Retina (tissue), 1 donor: Measurements from ENCODE around the gene BMERB1.
"Not testable (repeated sequence)": the region's sequence is repeated elsewhere in the genome, so short reads cannot be mapped to it uniquely, and the experiment has no call there.

Experiments
- DNase-seq: peaks from one replicate; pipeline ENCODE4 v3.0.0-alpha.2; 2016

Gene BMERB1

GRCh38 chr16:15570666-15571065 is 136.3 kb downstream of the BMERB1 start:
- not testable (repeated sequence) for DNase-seq

DNA sequence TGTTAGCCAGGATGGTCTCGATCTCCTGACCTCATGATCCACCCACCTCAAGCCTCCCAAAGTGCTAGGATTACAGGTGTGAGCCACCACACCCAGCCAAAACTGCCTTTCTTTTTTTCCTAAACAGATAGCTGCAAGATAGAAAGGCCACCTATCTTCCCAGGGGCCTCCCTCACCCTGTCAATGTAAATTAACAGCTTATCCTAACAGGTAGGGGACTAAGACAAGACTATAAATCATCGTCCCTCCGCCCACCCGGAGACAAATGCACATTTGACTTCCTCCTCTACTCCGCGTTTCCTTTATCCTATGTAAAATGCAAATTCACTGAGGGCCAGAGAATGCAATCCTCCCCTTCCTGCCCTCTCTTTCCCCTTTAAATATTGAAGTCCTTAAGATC is 137.2 kb downstream of the BMERB1 start:
- DNase-seq: no peak

DNA sequence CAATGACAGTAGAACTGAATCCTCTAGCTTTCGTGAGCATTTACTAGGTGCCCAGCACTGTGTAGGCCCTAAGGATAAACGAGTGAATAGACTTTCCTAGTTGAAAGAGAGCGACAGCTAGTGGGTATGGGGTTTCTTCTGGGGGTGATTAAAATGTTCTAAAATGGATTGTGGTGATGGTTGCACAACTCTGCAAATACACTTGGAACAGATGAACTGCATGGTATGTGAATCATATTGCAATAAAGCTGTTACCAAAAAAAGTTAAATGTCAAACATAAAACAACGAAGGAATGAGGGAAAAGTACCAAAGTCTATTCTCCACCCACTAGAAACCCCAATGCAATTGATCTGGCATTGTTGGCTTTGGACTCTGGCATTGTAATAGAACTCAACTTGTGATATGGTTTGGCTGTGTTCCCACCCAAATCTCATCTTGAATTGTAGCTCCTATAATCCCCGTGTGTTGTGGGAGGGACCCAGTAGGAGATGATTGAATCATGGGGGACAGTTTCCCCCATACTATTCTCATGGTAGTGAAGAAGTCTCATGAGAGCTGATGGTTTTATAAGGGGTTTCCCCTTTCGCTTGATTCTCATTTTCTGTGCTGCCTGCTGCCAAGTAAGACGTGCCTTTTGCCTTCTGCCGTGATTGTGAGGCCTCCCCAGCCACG is 138.1 kb downstream of the BMERB1 start:
- no peak for DNase-seq

DNA sequence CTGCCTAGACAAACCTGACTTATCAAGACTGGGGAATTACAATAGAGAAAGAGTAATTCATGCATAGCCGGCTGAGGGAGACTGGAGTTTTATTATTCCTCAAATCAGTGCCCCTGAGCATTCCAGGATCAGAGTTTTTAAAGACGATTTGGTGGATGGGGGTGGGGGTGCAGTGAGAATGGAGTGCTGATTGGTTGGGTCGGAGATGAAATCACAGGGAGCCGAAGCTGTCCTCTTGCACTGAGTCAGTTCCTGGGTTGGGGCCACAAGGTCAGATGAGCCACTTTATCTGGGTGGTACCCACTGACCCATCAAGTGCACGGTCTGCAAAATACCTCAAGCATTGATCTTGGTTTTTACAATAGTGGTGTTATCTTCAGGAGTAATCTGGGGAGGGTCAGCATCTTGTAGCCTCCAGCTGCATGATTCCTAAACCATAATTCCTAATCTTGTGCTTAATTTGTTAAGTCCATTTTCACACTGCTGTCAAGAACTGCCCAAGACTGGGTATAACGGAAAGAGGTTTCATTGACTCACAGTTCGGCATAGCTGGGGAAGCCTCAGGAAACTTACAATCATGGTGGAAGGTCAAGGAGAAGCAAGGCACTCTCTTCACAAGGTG is 139.0 kb downstream of the BMERB1 start:
- DNase-seq: no peak

- DNase-seq: not testable (repeated sequence)
Measured at GRCh38 chr16:15573896-15574613, 139.7 kb downstream of the BMERB1 start.

- no peak for DNase-seq
Measured at GRCh38 chr16:15574614-15574948, 140.2 kb downstream of the BMERB1 start.

GRCh38 chr16:15575293-15576049 is 141.1 kb downstream of the BMERB1 start:
- no peak for DNase-seq

DNA sequence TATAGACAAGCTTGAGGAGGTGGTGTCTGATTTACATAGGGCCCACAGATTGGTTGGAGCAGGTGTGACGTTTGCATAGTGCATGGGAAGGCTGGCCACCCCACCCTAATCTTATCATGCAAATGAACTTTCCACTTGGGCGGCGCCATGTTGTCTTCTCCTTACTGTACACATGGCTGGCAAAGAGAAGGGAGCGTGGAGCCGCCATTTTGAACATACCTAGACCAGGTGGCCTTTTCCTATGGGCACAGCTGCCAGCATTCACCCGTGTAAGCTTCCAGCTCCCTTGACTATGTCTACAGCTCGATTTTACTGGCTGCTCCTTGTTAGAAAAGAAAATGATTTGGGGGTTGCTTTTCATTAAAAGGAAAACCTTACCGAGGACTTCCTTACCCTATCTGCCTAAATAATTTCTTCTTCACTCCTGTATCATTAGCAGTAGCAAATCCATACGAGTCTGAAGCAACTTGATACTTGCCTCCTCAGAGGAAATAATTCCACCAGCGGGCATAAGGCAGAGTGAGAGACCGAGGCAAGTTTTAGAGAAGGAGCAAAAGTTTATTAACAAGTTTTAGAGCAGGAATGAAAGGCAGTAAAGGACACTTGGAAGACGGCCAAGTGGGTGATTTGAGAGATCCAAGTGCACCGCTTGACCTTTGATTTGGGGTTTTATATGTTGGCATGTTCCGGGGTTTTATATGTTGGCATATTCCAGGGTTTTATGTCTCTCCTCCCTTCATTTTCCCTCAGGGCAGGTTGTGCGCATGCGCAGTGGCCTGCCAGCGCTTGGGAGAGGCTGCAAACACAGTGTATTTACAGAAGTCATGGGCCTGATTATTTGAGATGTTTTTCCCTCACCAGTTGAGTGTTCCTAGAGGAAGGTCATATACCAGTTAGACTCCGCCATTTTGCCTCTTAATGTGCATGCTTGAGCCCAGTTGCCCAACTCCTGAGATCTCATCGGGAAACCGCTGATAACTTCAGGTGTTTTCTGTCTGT is 142.9 kb downstream of the BMERB1 start:
- DNase-seq: no peak

GRCh38 chr16:15578824-15579223 is 144.4 kb downstream of the BMERB1 start:
- no peak for DNase-seq

- no peak for DNase-seq
Measured at GRCh38 chr16:15581127-15581815, 146.9 kb downstream of the BMERB1 start.

DNA sequence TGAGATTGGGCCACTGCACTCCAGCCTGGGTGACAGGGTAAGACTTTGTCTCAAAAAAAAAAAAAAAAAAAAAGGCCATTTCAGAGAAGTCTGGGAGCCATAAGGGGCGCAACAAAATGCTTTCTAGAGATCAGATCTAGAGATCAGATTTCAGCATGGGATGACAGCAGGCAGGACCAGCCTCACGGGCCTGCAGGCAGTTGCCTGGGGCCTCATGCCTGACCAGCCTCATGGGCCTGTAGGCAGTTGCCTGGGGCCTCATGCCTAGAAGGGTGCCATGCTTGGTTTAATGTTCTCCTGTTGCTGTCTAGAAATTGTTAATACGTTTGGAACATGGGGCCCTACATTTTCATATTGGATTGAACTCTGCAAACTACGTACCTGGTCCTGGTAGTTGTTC is 149.1 kb downstream of the BMERB1 start:
- no peak for DNase-seq

DNA sequence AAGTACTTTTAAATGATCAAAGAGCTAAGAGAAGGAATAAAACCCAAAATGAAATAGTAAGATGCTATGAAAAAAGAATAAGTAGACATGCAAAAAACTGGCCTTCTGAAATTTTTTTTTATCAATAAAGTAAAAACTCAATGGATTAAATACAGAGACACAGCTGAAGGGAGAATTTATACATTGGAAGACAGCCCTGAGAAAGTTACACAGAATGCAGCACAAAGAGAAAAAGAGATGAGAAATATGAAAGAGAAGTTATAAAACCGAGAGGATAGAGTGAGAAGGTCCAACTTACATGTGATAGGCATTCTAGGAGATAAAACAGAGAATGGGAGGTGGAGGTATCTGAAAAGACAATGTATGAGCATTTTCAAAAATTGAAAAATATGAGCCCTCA is 151.6 kb downstream of the BMERB1 start:
- DNase-seq: no peak

- no peak for DNase-seq
Measured at GRCh38 chr16:15586716-15587115, 152.3 kb downstream of the BMERB1 start.

DNA sequence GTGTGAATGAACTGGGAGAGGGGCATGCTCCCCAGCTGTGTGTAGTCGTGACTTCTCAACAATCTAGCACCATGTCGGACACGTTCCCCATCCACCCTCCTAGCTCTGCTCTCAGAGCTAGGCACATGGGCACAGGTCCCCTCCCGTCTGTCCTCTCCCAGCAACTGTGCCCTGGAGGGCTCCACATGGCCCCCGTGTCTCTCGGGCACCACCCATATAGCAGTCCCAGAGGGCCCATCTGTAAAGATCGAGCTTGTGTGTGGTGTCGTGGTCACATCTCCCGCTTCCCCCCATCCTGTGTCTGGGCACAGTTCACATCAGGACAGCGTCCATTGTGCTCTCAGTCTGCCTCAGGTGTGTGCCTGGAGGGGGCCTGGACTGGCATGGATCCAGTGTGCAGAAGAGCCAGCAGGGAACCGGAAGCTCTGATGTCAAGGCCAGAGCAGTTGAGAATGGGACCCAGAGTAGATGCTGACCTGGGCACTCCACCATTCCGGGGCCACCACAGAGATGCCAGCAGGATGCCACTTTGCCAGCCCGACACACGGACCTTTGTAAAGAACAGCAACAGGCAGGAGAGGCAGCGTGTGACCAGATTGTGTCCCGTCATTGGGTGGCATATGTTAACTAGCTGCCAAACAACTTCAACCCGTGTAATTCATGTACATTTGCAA is 152.9 kb downstream of the BMERB1 start:
- no peak for DNase-seq

DNA sequence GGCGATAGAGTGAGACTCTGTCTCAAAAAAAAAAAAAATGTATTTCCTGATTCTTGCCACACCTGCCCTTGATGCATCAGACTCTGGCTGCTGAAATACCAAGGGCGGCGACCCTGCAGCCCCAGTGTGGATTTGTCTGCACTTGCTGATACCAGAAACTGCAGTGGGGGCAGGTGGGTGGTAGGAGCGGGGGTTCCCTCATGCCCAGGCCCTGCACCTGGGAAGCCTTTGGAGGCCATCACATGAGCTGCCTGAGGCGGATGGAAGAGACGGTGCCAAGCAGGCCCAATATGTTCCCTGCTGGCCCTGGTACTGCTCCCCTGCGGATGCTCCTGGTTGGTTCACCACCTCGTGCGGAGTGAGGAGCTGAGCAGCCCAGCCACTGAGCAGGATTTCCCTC is 157.9 kb downstream of the BMERB1 start:
- no peak for DNase-seq

GRCh38 chr16:15593235-15593634 is 158.8 kb downstream of the BMERB1 start:
- DNase-seq: no peak

- DNase-seq: no peak
Measured at GRCh38 chr16:15594711-15595320, 160.4 kb downstream of the BMERB1 start.

DNA sequence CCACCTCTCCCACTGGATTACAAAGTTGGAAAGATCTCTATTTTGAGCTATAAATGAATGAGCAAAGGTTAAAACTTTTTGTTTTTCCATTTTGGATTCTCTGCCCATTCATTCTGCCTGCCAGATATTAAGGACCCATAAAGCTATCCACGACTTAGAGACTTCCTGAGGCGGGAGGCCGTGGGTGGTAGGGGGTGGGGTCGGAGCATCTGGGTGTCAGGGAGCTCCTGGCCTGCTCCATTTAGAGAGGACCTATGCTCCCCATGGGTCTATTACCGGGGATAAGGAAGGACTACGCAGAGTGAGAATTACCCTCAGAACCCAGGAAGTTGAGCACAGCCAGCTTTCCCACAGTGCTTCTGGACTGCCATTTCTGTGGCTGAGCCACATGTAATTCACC is 162.7 kb downstream of the BMERB1 start:
- DNase-seq: no peak

DNA sequence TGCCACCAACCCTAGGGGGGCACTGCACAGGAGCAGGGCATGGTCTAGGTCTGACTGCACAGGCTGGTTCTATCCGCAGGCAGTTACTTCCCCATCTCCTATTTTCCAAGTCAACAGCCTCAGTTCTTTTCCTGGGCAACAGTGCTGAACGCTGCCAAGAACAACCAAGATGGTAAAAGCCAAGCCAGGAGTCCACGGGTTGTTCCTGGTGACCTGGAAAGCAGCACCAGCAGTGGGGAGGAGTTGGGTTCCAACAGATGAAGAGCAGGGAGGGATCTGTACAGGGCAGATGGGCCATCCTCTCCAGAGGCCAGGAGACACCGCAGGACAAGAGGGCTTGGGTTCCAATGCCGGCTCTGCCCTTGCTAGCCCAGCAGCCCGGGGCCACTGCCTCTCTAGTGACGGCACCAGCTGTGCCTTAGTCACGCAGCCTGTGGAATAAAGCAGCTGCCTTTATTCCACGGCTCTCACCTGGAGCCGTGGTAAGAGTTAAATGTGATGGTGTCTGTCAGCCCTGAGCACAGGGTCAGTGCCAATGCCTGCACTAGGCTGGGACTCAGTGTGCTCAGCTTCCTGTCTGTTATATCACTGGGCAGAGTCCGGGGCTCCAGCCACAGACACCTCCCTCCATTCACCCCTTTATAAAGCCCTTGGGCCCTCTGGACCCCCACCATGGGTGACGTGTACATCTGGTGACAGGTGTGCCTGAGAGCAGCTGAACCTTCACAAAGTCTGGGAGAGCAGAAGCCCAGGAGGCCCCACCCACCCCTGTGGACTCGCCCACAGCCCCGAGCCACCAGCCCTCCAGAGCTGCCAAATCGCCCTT is 163.6 kb downstream of the BMERB1 start:
- no peak for DNase-seq
